HG03103 (cell line): ENCODE data around the gene CDC42SE2.

Experiments used
- ATAC-seq: cut with Tn5 transposase; IDR thresholded peaks from one replicate; pipeline ENCODE4 v1.9.1; 2021; ENCODE audit warnings: low read depth; ENCODE audit not compliant: unreplicated experiment

Gene CDC42SE2

DNA sequence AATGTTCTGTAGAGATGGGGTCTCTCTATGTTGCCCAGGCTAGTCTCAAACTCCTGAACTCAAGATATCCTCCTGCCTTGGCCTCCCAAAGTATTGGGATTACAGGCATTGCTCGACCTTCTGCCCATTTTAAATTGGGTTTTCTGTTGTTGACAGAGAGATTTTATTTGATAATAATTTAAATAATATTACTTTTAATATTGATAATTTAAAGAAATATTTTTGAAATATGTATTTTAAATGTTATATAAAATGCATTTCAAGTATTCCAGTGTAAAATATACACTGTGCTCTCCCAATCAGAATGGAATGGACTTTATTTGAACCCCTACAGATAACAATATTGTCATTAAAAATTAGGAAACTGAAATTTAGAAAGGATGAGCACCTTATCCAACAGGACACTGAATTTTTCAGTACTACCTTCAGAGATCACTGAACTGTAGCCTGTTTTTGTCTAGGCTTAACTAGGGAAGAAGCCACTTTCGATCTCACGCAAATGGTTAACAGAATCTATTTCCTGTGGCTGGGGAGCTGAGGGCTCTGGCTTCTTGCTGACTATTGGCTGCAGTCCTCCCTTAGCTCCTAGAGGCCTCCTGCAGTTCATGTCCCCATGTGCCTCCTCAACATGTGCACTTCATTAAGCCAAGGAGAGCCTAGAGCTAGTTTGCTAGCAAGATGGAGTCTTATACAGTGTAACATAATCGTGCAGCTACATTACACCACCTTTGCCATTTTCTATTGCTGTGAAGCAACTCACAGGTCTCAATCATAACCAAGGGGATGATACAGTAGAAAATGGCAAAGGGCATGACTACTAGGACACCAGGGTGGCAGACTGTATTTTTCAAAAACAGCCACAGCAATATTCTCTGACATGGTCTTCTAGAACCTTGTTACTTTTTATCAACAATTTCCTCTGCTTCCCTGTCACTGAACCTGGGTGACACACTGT lies 150.0 kb downstream of the CDC42SE2 start:
- peak; percentile 69 for ATAC-seq

GRCh38 chr5:131416729-131417128 lies 152.9 kb downstream of the CDC42SE2 start:
- ATAC-seq = peak; percentile 66

DNA sequence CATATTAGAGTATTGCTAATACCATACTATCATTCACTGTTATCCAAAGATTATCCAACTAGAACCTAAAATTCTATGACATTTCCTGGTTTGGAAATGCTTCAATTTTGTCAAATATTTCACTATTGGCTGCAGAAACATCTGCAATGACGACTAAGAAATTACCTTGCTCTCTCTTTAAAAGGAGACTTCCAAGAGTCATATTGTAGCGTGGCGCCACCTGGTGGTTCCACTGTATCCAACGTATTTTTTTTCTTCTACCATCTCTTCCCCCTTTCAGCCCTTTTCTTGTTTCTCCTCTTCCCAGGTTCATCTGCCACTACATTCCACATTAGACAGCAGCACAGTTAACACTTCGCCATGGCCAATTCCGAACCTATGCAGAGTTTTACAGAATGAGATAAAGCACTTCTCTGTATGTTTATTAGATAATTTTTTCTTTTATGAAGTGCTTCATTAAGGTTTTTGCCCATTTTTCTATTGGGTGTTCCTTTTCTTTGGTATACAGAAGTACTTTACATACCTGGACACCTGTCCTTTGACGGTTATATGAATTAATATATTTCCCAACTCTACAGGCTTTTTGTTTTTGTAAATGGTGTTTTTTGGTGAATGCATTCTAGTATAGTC lies 153.5 kb downstream of the CDC42SE2 start:
- no peak for ATAC-seq

GRCh38 chr5:131418846-131419245 lies 155.0 kb downstream of the CDC42SE2 start:
- no peak for ATAC-seq

- ATAC-seq = no peak
Measured at GRCh38 chr5:131419877-131420276, 156.0 kb downstream of the CDC42SE2 start.

DNA sequence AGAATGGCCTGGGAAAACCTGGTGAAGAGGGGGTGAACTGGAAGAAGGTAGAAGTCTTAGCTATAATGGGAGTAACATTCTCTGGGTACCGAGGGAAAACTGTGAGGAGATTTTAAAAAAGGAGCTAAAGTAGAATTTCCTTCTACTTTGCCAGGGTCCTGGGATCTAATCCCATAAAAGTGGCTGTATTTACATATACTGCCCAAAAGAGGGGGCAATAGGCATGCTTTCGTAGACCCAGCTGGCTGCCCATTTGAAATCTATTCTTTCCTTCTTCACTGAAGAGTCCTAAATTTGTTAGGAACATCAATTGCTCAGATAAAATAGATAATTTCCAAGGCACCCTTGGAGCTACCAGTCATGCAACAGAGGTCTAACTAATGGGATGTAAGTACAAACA lies 159.2 kb downstream of the CDC42SE2 start:
- no peak for ATAC-seq

- no peak for ATAC-seq
Measured at GRCh38 chr5:131426011-131426410, 162.2 kb downstream of the CDC42SE2 start.

GRCh38 chr5:131430794-131431193 lies 166.9 kb downstream of the CDC42SE2 start:
- no peak for ATAC-seq

DNA sequence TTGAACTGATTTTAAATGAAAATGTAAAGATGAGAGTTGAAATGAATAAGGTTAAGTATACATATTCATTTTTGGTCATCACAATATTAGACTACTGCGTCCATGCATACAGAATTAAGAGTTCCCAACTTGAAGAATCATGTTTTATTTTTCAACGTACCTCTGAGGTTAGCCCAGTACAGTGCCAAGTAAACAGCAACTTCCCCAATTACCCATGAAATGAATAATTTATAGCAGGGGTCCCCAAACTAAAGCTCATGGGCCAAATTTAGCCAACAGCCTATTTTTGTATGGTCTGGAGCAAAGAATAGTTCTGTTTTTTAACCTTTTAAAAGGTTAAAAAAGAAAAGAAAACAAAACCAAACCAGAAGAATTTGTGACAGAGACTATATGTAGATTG lies 167.9 kb downstream of the CDC42SE2 start:
- no peak for ATAC-seq

DNA sequence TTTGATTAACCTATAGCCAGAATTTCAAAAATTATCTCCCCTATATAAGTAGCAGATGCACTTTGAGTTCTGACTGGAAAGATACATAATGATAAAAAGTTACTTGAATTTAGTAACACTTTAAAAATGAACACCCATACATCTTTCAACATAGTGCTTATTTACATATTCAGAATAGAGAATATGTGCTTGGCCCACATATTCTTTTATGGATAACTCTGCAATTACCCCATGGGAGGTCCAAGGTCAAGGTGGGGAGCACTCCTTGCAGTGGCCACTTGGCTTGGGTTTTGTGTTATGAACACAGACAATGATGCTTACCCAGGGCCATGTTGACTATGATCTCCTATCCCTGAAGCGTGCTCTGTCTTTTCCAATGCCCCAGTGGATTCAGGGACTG lies 169.3 kb downstream of the CDC42SE2 start:
- no peak for ATAC-seq

DNA sequence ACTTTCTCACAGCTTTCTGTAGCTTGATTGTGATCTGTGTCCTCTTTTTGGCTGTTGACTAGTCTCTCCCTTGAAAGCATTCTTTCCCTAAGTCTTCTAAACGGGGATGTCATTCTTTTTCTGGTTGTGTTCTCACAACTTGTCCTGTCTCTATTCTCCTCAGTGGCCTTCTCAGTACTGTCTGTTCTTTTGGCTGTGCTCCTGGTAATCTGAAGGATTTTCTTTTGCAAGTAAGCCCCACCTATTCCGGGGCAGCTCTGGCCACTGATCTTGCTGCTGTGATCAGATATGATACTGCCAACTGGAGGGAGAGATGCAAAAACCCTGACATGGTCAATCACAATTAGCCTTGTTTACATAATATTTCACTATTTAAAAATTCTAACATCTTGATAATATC lies 172.2 kb downstream of the CDC42SE2 start:
- no peak for ATAC-seq

DNA sequence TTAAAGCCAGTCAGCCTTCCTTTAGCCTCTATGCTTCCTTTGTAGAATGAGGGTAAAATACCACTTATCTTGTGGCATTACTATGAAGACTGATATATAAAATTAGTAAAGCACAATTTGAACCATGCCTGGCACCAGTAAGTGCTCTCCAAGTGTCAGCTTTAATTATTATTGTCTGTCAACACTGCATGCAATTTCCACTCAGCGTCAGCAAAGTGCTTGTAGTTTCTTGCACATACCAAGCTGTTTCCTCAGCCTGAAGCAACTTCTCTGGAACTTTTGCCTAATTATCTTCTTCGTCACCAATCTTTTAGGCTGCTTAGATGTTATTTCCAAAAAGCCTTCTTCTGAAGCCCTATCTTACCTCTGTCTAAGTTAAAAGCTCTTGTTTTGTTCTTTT lies 177.3 kb downstream of the CDC42SE2 start:
- no peak for ATAC-seq
